GM06990 (cell line): ENCODE results near the gene PCDHGA2.
"Not testable (repeated sequence)": the region's sequence is repeated elsewhere in the genome, so short reads cannot be mapped to it uniquely, and the experiment has no call there.

ENCODE experiments used
- DNase-seq: peaks from one replicate; pipeline ENCODE4 v3.0.0-alpha.2; 2011; ENCODE audit not compliant: insufficient read length; ENCODE audit errors: extremely low read depth
- H3K27me3 ChIP-seq: replicated peaks from 2 replicates; pipeline ENCODE4 v1.6.0; 2011; ENCODE audit warnings: low read length; ENCODE audit not compliant: control insufficient read depth, insufficient read depth
- H3K36me3 ChIP-seq: 2 replicates; pipeline ENCODE4 v1.5.1; 2011; ENCODE audit warnings: low read length; ENCODE audit not compliant: control insufficient read depth, insufficient read depth
- H3K4me3 ChIP-seq: replicated peaks from 2 replicates; pipeline ENCODE4 v1.5.1; 2011; ENCODE audit warnings: low read depth, mild to moderate bottlenecking, control low read depth, low read length
- TF ChIP-seq, protein P1 (sequence below): IDR thresholded peaks from 2 replicates; pipeline ENCODE4 v1.5.1; 2011; ENCODE audit warnings: low read length, control low read depth, mild to moderate bottlenecking, inconsistent platforms; ENCODE audit not compliant: insufficient read depth, poor library complexity, severe bottlenecking

The PCDHGA2 gene

DNA sequence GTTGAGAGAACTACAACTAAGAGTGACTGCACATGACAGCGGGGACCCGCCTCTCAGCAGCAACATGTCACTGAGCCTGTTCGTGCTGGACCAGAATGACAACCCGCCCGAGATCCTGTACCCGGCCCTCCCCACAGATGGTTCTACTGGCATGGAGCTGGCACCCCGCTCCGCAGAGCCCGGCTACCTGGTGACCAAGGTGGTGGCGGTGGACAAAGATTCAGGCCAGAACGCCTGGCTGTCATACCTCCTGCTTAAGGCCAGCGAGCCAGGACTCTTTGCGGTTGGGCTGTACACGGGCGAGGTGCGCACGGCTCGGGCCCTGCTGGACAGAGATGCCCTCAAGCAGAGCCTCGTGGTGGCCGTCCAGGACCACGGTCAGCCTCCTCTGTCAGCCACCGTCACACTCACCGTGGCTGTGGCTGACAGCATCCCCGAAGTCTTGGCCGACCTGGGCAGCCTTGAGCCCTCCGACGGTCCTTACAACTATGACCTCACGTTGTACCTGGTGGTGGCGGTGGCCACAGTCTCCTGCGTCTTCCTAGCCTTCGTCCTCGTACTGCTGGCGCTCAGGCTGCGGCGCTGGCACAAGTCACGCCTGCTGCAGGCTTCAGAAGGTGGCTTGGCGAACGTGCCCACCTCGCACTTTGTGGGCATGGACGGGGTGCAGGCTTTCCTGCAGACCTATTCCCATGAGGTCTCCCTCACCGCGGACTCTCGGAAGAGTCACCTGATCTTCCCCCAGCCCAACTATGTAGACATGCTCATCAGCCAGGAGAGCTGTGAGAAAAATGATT is 46.1 kb downstream of the PCDHGA2 start:
- no peaks in the 10 kb centered on the region for H3K36me3 ChIP-seq
- no peaks in the 10 kb centered on the region for H3K27me3 ChIP-seq
- DNase-seq = no peak
- TF ChIP-seq, protein P1, sequence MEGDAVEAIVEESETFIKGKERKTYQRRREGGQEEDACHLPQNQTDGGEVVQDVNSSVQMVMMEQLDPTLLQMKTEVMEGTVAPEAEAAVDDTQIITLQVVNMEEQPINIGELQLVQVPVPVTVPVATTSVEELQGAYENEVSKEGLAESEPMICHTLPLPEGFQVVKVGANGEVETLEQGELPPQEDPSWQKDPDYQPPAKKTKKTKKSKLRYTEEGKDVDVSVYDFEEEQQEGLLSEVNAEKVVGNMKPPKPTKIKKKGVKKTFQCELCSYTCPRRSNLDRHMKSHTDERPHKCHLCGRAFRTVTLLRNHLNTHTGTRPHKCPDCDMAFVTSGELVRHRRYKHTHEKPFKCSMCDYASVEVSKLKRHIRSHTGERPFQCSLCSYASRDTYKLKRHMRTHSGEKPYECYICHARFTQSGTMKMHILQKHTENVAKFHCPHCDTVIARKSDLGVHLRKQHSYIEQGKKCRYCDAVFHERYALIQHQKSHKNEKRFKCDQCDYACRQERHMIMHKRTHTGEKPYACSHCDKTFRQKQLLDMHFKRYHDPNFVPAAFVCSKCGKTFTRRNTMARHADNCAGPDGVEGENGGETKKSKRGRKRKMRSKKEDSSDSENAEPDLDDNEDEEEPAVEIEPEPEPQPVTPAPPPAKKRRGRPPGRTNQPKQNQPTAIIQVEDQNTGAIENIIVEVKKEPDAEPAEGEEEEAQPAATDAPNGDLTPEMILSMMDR = no peak
- no peak overlapping the region for H3K4me3 ChIP-seq

DNA sequence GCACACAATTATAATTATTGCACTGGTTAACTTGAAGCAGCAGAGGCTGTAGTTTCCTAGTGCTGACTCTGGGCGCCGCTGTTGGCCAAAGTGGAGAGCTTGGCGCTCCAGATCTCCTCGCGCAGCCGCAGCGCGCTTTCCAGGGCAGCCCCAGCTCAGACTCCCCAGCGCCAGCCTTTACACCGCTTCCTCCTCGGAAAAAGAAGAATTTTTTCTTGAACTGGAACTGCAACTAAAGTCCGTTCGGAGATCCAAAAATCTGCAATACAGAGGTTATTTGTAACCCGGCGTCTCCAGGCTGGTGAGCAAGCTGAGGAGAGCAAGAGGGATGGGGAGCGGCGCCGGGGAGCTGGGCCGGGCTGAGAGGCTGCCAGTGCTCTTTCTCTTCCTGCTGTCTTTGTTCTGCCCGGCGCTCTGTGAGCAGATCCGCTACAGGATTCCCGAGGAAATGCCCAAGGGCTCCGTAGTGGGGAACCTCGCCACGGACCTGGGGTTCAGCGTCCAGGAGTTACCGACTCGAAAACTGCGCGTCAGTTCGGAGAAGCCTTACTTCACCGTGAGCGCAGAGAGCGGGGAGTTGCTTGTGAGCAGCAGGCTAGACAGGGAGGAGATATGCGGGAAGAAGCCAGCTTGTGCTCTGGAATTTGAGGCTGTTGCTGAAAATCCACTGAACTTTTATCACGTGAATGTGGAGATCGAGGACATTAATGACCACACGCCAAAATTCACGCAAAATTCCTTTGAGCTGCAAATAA is 49.2 kb downstream of the PCDHGA2 start, which contains the start of gene PCDHGB4:
PCDHGB4 (plus strand) TSS at position 142 of the 755 bp plus-strand sequence; CDS start at position 329, 187 bp downstream.
- H3K4me3 ChIP-seq, H3K36me3 ChIP-seq, DNase-seq, H3K27me3 ChIP-seq: not testable (repeated sequence)

DNA sequence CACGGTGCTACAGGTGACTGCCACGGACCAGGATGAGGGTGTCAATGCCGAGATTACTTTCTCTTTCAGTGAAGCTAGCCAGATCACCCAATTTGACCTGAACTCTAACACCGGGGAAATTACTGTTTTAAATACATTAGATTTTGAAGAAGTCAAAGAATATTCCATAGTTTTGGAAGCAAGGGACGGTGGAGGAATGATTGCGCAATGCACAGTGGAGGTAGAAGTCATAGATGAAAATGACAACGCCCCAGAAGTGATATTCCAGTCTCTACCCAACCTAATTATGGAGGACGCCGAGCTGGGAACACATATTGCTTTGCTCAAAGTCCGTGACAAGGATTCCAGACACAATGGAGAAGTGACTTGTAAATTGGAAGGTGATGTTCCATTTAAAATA is 50.1 kb downstream of the PCDHGA2 start:
- Histone ChIP-seq H3K4me3 (no peak overlapping the region), H3K36me3 (no peaks in the 10 kb centered on the region), H3K27me3 (no peaks in the 10 kb centered on the region)
- no peak for DNase-seq
- TF ChIP-seq, protein P1 = no peak

DNA sequence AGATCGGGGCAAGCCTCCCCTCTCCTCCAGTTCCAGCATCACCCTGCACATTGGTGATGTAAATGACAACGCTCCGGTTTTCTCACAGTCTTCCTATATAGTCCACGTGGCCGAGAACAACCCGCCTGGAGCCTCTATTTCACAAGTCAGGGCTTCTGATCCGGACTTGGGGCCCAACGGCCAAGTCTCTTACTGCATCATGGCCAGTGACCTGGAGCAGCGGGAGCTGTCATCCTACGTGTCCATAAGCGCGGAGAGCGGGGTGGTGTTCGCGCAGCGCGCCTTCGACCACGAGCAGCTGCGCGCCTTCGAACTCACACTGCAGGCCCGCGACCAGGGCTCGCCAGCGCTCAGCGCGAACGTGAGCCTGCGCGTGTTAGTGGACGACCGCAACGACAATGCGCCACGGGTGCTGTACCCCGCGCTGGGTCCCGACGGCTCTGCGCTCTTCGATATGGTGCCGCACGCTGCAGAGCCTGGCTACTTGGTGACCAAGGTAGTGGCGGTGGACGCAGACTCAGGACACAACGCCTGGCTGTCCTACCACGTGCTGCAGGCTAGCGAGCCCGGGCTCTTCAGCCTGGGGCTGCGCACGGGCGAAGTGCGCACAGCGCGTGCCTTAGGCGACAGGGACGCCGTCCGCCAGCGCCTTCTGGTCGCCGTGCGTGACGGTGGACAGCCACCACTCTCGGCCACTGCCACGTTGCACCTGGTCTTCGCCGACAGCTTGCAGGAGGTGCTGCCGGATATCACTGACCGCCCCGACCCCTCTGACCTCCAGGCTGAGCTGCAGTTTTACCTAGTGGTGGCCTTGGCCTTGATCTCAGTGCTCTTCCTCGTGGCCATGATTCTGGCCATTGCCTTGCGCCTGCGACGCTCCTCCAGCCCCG is 50.8 kb downstream of the PCDHGA2 start:
- no peak for DNase-seq
- Histone ChIP-seq H3K4me3 (no peak overlapping the region), H3K36me3 (no peaks in the 10 kb centered on the region), H3K27me3 (no peaks in the 10 kb centered on the region)
- TF ChIP-seq, protein P1 = no peak

DNA sequence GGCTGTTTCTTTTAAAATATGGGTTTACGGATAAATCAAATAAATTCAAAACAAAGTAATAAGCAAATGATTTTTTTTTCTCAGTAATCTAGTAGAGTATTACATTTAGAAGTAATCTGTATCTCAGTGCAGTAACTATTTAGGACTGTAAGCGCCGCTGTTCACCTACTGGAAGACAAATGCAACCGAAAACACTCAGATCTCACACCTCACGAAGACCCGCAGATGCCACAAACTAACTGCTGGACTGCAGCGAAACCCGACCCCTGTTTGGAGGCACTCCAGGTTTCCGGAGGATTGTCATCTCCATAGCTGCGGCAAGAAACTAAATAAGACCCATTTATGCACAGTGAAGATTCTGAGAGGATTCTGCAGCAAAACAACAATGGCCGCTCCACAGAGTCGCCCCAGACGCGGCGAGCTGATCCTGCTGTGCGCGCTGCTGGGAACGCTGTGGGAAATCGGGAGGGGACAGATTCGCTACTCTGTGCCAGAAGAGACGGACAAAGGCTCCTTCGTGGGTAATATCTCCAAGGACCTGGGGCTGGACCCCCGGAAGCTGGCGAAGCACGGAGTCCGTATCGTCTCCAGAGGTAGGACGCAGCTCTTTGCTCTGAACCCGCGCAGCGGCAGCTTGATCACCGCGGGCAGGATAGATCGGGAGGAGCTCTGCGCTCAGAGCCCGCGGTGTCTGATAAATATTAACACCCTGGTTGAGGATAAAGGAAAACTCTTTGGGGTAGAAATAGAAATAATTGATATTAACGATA is 54.1 kb downstream of the PCDHGA2 start, which contains the start of gene PCDHGA8:
PCDHGA8 (plus strand) TSS at position 205 of the 770 bp plus-strand sequence; CDS start at position 386, 181 bp downstream.
- no peaks in the 10 kb centered on the region for H3K27me3 ChIP-seq
- TF ChIP-seq, protein P1 = no peak
- H3K4me3 ChIP-seq = no peak within 1 kb of the TSS
- DNase-seq = no peak
- H3K36me3 ChIP-seq = no peaks in the 10 kb centered on the region
